ENCODE measurements around the gene CCDC18. TPM values are rescaled to one million over a fixed set of nuclear protein-coding genes. Genes with fewer than 3 reads are reported as not detected.

The CCDC18 gene
- total and polyA plus RNA-seq, 2 experiments from 2014 or later, result 16.3 to 47.9 TPM

DNA sequence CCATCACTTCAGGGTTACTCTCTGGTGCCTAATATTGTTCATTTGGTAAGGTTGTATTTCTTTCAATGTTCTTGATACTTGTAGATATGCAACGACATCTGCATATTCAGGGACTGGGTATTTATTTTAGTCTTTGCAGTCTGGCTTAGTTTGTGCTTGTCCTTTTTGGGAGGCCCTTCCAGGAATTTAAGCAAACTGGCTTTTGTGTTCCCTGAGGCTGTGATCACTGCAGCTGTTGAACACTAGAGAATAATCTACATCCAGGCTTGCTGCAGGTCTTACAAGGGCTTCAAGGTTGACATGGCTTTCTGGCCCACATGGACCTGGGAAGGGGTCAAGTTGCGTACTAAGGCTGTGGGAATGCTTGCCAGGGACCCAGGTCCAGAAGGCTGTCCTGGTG, 72.1 kb downstream of the CCDC18 start:
- TF ChIP-seq EZH2 (IDR thresholded peaks at IDR 0.05; ENCODE audit: low read depth, unreplicated experiment), result no peak
- TF ChIP-seq STAT1 (IDR thresholded peaks at IDR 0.05; ENCODE audit: unreplicated experiment), result no peak
- TF ChIP-seq, protein P1, sequence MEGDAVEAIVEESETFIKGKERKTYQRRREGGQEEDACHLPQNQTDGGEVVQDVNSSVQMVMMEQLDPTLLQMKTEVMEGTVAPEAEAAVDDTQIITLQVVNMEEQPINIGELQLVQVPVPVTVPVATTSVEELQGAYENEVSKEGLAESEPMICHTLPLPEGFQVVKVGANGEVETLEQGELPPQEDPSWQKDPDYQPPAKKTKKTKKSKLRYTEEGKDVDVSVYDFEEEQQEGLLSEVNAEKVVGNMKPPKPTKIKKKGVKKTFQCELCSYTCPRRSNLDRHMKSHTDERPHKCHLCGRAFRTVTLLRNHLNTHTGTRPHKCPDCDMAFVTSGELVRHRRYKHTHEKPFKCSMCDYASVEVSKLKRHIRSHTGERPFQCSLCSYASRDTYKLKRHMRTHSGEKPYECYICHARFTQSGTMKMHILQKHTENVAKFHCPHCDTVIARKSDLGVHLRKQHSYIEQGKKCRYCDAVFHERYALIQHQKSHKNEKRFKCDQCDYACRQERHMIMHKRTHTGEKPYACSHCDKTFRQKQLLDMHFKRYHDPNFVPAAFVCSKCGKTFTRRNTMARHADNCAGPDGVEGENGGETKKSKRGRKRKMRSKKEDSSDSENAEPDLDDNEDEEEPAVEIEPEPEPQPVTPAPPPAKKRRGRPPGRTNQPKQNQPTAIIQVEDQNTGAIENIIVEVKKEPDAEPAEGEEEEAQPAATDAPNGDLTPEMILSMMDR (conservative IDR thresholded peaks at IDR 0.05; ENCODE audit: low read depth in 2 of 2), result no peak
- no peak for TF ChIP-seq ZNF331 (CRISPR knock-in tag; IDR thresholded peaks at IDR 0.05; ENCODE audit: low read depth)
- no peak for TF ChIP-seq JUNB (IDR thresholded peaks at IDR 0.05; ENCODE audit: unreplicated experiment)
- no peak for TF ChIP-seq REST (IDR thresholded peaks at IDR 0.05; ENCODE audit: unreplicated experiment)

DNA sequence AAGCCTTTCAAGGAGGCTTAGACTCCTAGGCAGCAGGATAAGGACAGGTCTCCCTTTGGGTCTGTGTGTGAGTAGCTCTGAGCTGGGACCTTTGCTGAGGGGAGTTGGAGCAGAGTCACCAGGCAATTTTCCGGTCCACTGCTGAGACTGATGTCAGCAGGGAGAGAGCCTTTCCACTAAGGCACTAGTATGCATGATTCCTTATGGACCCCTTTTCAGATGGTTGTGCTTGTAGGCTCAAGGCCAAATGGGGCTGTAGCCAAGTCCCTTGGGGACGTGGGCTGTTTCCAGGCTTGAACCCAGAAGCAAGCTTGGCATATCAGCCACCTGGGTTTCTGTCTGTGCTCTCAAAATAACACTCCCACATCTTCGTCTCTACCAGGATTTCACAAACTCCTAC, 73.0 kb downstream of the CCDC18 start:
- peaks cover 9% of the 10 kb centered on the region; the same call in 2 of the 3 replicates for H3K4me1 Mint-ChIP-seq
- no peak for DNase-seq (ENCODE audit: low spot score)
- H2AFZ ChIP-seq, result no peak overlapping the region
- H3K27me3 ChIP-seq (ENCODE audit: insufficient read depth), result no peaks in the 10 kb centered on the region
- H3K9me2 ChIP-seq (ENCODE audit: insufficient read depth), result peaks cover 4% of the 10 kb centered on the region; the same call in 1 of the 2 replicates
- H3K4me3 ChIP-seq, result no peak overlapping the region
- no peak overlapping the region for H3K4me3 Mint-ChIP-seq
- H3K36me3 Mint-ChIP-seq (ENCODE audit: low read depth), result peaks cover 4% of the 10 kb centered on the region; the same call in 2 of the 3 replicates
- H3K9me3 Mint-ChIP-seq, result no peaks in the 10 kb centered on the region
- no peaks in the 10 kb centered on the region for H3F3A ChIP-seq (replicated peaks; ENCODE audit: low read depth)
- no peaks in the 10 kb centered on the region for H3K36me3 ChIP-seq (ENCODE audit: insufficient read depth)
- H3K4me2 ChIP-seq, result no peak overlapping the region
- H3K79me2 ChIP-seq (replicated peaks; ENCODE audit: insufficient read depth), result no peaks in the 10 kb centered on the region
- no peaks in the 10 kb centered on the region for H3K27me3 Mint-ChIP-seq (ENCODE audit: insufficient read depth, low read depth, poor library complexity)
- no peak overlapping the region for H3K27ac ChIP-seq (ENCODE audit: low read depth)
- no peaks in the 10 kb centered on the region for H4K20me1 ChIP-seq (replicated peaks; ENCODE audit: insufficient read depth)
- no peak overlapping the region for H3K27ac Mint-ChIP-seq
- H3K4me1 ChIP-seq (ENCODE audit: insufficient read depth), result no peaks in the 10 kb centered on the region
- no peak for ATAC-seq
- TF ChIP-seq CREB1 (CRISPR knock-in tag; IDR thresholded peaks at IDR 0.05; ENCODE audit: low read depth), result no peak
- no peak for TF ChIP-seq ZNF114 (CRISPR knock-in tag; IDR thresholded peaks at IDR 0.05)
- TF ChIP-seq EZH2phosphoT487 (IDR thresholded peaks at IDR 0.05; ENCODE audit: unreplicated experiment), result no peak
- no peak for TF ChIP-seq STAT1 (IDR thresholded peaks at IDR 0.05; ENCODE audit: unreplicated experiment)
- no peak for TF ChIP-seq POLR2AphosphoS5 (IDR thresholded peaks at IDR 0.05; ENCODE audit: low read depth)
- TF ChIP-seq ZNF331 (CRISPR knock-in tag; IDR thresholded peaks at IDR 0.05; ENCODE audit: low read depth), result no peak
- TF ChIP-seq ZNF462 (CRISPR knock-in tag; IDR thresholded peaks at IDR 0.05), result no peak

More for the DNA sequence above, 72.1 kb downstream of the CCDC18 start:
- Histone ChIP-seq H4K20me1 (replicated peaks; ENCODE audit: insufficient read depth) (no peaks in the 10 kb centered on the region), H3F3A (replicated peaks; ENCODE audit: low read depth) (no peaks in the 10 kb centered on the region), H3K4me2 (no peak overlapping the region), H3K27ac (ENCODE audit: low read depth) (no peak overlapping the region), H3K4me3 (no peak overlapping the region), H2AFZ (no peak overlapping the region), H3K4me1 (ENCODE audit: insufficient read depth) (no peaks in the 10 kb centered on the region), H3K79me2 (replicated peaks; ENCODE audit: insufficient read depth) (no peaks in the 10 kb centered on the region), H3K27me3 (ENCODE audit: insufficient read depth) (no peaks in the 10 kb centered on the region), H3K9me2 (ENCODE audit: insufficient read depth) (peaks cover 4% of the 10 kb centered on the region; the same call in 1 of the 2 replicates), H3K36me3 (ENCODE audit: insufficient read depth) (no peaks in the 10 kb centered on the region)
- no peak for DNase-seq (ENCODE audit: low spot score)
- H3K4me1 Mint-ChIP-seq, result peaks cover 9% of the 10 kb centered on the region; the same call in 2 of the 3 replicates
- H3K4me3 Mint-ChIP-seq, result no peak overlapping the region
- H3K36me3 Mint-ChIP-seq (ENCODE audit: low read depth), result peaks cover 4% of the 10 kb centered on the region; the same call in 2 of the 3 replicates
- no peak for ATAC-seq
- no peak overlapping the region for H3K27ac Mint-ChIP-seq
- no peaks in the 10 kb centered on the region for H3K9me3 Mint-ChIP-seq
- H3K27me3 Mint-ChIP-seq (ENCODE audit: insufficient read depth, low read depth, poor library complexity), result no peaks in the 10 kb centered on the region
